Osteoblast (primary cell): ENCODE measurements around the gene GLA. TPM values are rescaled to one million over a fixed set of nuclear protein-coding genes. Genes with fewer than 3 reads are reported as not detected.

Source experiments
- DNase-seq: peaks from one replicate; pipeline ENCODE4 v3.0.0; 2011; ENCODE audit warnings: low spot score, mixed read lengths; ENCODE audit not compliant: insufficient read length; ENCODE audit errors: missing footprints
- H2AFZ ChIP-seq: 2 replicates; pipeline ENCODE4 v1.6.0; 2011; ENCODE audit warnings: mild to moderate bottlenecking, low read length
- H3K27ac ChIP-seq: 2 replicates; pipeline ENCODE4 v1.5.1; 2011; ENCODE audit warnings: mild to moderate bottlenecking, low read depth, low read length, moderate library complexity
- H3K27me3 ChIP-seq: 2 replicates; pipeline ENCODE4 v1.6.0; 2012; ENCODE audit warnings: mild to moderate bottlenecking, control low read depth, inconsistent platforms, low read length, moderate library complexity; ENCODE audit not compliant: insufficient read depth
- H3K36me3 ChIP-seq: 2 replicates; pipeline ENCODE4 v1.5.1; 2011; ENCODE audit warnings: mild to moderate bottlenecking, low read length, control low read depth, moderate library complexity; ENCODE audit not compliant: insufficient read depth
- H3K4me1 ChIP-seq: 2 replicates; pipeline ENCODE4 v1.5.1; 2011; ENCODE audit warnings: mild to moderate bottlenecking, low read length, control low read depth, moderate library complexity; ENCODE audit not compliant: insufficient read depth
- H3K4me2 ChIP-seq: 2 replicates; pipeline ENCODE4 v1.6.0; 2011; ENCODE audit warnings: mild to moderate bottlenecking, low read length; ENCODE audit not compliant: insufficient read depth
- H3K4me3 ChIP-seq: fragments of 200-600 bp; sonication (generic); 3 replicates; pipeline ENCODE4 v1.5.1; 2012; ENCODE audit warnings: mild to moderate bottlenecking, low read length, inconsistent platforms; ENCODE audit not compliant: insufficient read depth
- H3K79me2 ChIP-seq: 2 replicates; pipeline ENCODE4 v1.6.0; 2012; ENCODE audit warnings: mild to moderate bottlenecking, low read length, control low read depth, inconsistent platforms; ENCODE audit not compliant: insufficient read depth
- H3K9me3 ChIP-seq: 2 replicates; pipeline ENCODE4 v1.5.1; 2011; ENCODE audit warnings: low read depth, low read length, control low read depth
- H4K20me1 ChIP-seq: 2 replicates; pipeline ENCODE4 v1.6.0; 2012; ENCODE audit warnings: mild to moderate bottlenecking, low read length, control low read depth; ENCODE audit not compliant: insufficient read depth
- CTCF ChIP-seq: IDR thresholded peaks from 2 replicates; pipeline ENCODE4 v1.5.1; 2011; ENCODE audit warnings: mild to moderate bottlenecking, low read depth, low read length, moderate library complexity; ENCODE audit errors: extremely low read depth
- total RNA-seq: library from RNA; depleted of rRNA; stranded (reverse); fragments of >200 nt; gene quantifications from 2 replicates; pipeline ENCODE4 v1.2.3, GENCODE V29; 2012

GLA gene
- total RNA-seq, 1 donor, result 22.8 TPM

- TF ChIP-seq CTCF, result no peak
- no peak for DNase-seq
- Histone ChIP-seq H2AFZ (no peak overlapping the region), H3K79me2 (no peaks in the 10 kb centered on the region), H3K4me2 (no peak overlapping the region), H3K9me3 (no peaks in the 10 kb centered on the region), H3K27ac (no peak overlapping the region), H4K20me1 (no peaks in the 10 kb centered on the region), H3K4me3 (no peak overlapping the region), H3K36me3 (no peaks in the 10 kb centered on the region), H3K4me1 (no peaks in the 10 kb centered on the region), H3K27me3 (peaks cover 12% of the 10 kb centered on the region)
These were observed 47.8 kb downstream of the GLA start for GRCh38 chrX:101359966-101360365.

- TF ChIP-seq CTCF, result peak; percentile 34
- no peak overlapping the region for H3K27ac ChIP-seq
- H3K4me3 ChIP-seq, result no peak overlapping the region
- H3K4me1 ChIP-seq, result no peaks in the 10 kb centered on the region
- no peaks in the 10 kb centered on the region for H3K36me3 ChIP-seq
- H3K9me3 ChIP-seq, result no peaks in the 10 kb centered on the region
- no peak for DNase-seq
- H3K79me2 ChIP-seq, result no peaks in the 10 kb centered on the region
- peaks cover 4% of the 10 kb centered on the region for H3K27me3 ChIP-seq
- H3K4me2 ChIP-seq, result no peak overlapping the region
- no peak overlapping the region for H2AFZ ChIP-seq
- H4K20me1 ChIP-seq, result no peaks in the 10 kb centered on the region
These were observed 50.4 kb downstream of the GLA start for GRCh38 chrX:101357166-101357795.

GRCh38 chrX:101349193-101349562 is 58.5 kb downstream of the GLA start:
- Histone ChIP-seq H3K4me1 (peaks cover 5% of the 10 kb centered on the region), H3K9me3 (no peaks in the 10 kb centered on the region), H3K27me3 (no peaks in the 10 kb centered on the region), H3K27ac (peak overlapping the region; percentile 85), H3K4me3 (peak overlapping the region; percentile 89), H3K4me2 (peak overlapping the region; percentile 83), H3K36me3 (no peaks in the 10 kb centered on the region), H4K20me1 (no peaks in the 10 kb centered on the region), H3K79me2 (peaks cover 21% of the 10 kb centered on the region), H2AFZ (peak overlapping the region; percentile 91)
- DNase-seq, result peak; percentile 75
- no peak for TF ChIP-seq CTCF

- Histone ChIP-seq H3K4me2 (peak within 1 kb of the TSS; percentile 83), H2AFZ (peak within 1 kb of the TSS; percentile 91), H3K4me3 (peak within 1 kb of the TSS; percentile 89), H3K4me1 (peaks cover 5% of the 10 kb centered on the region), H3K36me3 (no peaks in the 10 kb centered on the region), H3K9me3 (no peaks in the 10 kb centered on the region), H3K27ac (peak within 1 kb of the TSS; percentile 85), H4K20me1 (no peaks in the 10 kb centered on the region), H3K27me3 (no peaks in the 10 kb centered on the region), H3K79me2 (peaks cover 21% of the 10 kb centered on the region)
- no peak for TF ChIP-seq CTCF
- DNase-seq, result peak; percentile 92
These were observed 59.1 kb downstream of the GLA start, which contains the start of gene TIMM8A for GRCh38 chrX:101348452-101349192. TSS of gene TIMM8A (minus strand) at chrX:101348742. CDS start at chrX:101348664, 78 bp downstream.
